Left colon (tissue), 2 donors: ENCODE data around the gene TPRKB. TPM values are rescaled to one million over a fixed set of nuclear protein-coding genes. Genes with fewer than 3 reads are reported as not detected.

Experiments
- total RNA-seq, 2 donors: library from RNA; stranded (reverse); fragmentation: NEBNext Ultra II Directional; extraction: Animal tissue kit (Norgen Biotek cat#: 25700); gene quantifications; one replicate each; pipeline ENCODE4 v1.2.1, GENCODE V29; 2021
- donor health status: DM: no; HTN: no; CAD: no.
- donor health status: DM: yes; HTN: yes; CAD: no.

TPRKB gene
- total RNA-seq, 2 donors from 2014 or later = 22.5 to 24.4 TPM

Other genes with a start within 250 kb of the TPRKB start
- under 1 TPM in 1 of 2 donors, not detected in 1; 0.73 TPM for gene NAT8, start 94.9 kb downstream of the TPRKB start, total RNA-seq
- gene DUSP11, start 42.8 kb upstream of the TPRKB start, total RNA-seq = 10 to 100 TPM; 18.2 to 19.9 TPM
- gene C2orf78, start 46.8 kb upstream of the TPRKB start, total RNA-seq = not detected
- 10 to 100 TPM; 43.1 to 52.3 TPM for gene STAMBP, start 91.6 kb upstream of the TPRKB start, total RNA-seq
- 100 to 1,000 TPM in 1 of 2 donors, 10 to 100 TPM in 1; 14.7 to 765 TPM for gene ACTG2, start 155.7 kb upstream of the TPRKB start, total RNA-seq
- 10 to 100 TPM; 47.4 to 52.6 TPM for gene DGUOK, start 189.5 kb upstream of the TPRKB start, total RNA-seq
- 10 to 100 TPM; 21.0 to 29.4 TPM for gene TET3, start 247.6 kb upstream of the TPRKB start, total RNA-seq